NCI-H2029 (cell line): Measurements from ENCODE around the gene ZDHHC3.
A peak's percentile ranks its signal among the peaks of the same experiment; 100 is the strongest.

ENCODE experiments used
- DNase-seq: peaks from one replicate; lab custom pipeline; 2025; lab: John Stamatoyannopoulos, UW

The ZDHHC3 gene, protein sequence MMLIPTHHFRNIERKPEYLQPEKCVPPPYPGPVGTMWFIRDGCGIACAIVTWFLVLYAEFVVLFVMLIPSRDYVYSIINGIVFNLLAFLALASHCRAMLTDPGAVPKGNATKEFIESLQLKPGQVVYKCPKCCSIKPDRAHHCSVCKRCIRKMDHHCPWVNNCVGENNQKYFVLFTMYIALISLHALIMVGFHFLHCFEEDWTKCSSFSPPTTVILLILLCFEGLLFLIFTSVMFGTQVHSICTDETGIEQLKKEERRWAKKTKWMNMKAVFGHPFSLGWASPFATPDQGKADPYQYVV

DNA sequence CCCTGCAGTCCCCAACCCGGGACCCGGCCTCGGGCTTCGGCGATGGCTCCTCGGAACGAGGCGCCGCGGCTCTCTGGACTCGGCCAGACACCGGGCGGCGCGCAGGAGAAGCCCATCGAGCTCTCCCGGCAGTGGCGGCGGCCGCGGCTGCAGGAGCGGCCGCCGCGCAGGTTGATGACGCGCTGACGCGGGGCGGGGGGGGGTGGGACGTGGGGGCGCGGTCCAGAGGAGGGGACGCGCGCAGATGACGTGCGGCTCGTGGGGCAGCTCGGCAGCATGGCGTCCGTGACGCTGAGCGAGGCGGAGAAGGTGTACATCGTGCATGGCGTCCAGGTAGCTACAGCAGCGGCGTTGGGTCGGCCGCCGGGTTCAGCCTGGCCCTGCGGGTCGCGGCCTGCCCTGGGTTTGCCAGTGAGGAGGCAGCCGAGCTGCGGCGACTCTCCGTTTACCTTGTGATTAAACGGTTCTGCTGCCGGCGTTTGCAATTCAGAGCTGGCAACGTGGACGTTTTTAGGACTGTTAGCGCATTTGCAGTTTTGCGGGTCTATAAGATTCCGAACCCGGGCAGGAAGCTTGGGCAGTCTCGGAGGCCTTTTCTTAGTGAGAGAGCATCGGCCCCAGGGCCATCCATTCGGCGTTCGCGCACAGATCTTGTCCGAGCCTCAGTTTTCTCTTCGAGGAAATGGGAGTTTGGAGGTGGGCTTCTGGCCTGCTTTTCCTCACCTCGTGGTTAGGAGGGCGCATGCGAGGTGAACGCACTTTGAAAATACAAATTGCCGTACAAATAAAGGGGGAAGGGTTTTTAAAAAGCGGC lies at the start of gene ZDHHC3, which contains the start of gene EXOSC7:
TSS of gene ZDHHC3 (minus strand) at position 173 of the 814 bp plus-strand sequence. CDS start 16,738 bp downstream, outside the sequence.
TSS of gene EXOSC7 (plus strand) at position 243 of the 814 bp plus-strand sequence. CDS start at position 277, 34 bp downstream.
- peak; percentile 89 for DNase-seq

DNA sequence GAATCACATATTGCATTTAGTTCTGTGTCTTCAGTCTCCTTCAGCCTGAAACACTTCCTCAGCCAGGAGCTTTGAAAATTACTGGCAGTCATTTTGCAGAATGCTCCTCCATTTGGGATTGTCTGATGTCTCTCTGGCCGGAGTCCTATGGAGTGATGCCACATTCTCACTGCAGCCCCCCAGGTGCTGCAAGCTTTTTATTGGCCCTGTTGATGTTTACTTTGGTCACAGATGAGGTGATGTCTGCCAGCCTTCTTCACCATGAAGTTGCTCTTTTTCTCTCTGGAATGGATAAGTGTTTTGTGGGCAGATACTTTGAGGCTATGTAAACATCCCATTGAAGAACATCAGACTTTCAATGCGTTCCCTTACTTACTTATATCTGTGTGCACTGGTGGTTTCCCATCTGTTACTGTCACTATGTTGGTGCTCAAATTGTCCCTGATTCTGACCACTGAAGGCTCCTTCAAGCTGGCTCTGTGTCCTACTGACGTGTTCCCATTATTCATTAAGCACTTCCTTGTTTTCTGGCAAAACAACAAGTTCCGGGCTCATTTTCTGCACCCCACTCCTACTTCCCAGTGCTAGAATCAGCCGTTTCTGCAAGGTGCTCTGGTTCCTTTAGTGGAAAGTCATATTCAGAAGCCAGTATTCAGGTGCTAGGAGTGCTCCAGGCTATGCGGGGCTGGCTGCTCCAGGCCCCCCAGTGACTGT lies 48.7 kb upstream of the ZDHHC3 start:
- DNase-seq = no peak

DNA sequence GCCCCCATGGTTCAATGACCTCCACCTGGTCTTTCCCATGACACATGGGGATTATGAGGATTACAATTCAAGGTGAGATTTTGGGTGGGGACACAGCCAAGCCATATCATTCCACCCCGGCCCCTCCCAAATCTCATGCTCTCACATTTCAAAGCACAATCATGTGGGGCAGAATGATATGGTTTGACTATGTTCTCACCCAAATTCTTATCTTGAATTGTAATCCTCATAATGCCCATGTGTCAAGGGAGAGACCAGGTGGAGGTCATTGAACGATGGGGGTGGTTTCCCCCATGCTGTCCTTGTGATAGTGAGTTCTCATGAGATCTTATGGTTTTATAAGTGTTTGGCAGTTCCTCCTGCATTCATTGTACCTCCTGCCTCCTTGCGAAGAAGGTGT lies 47.7 kb upstream of the ZDHHC3 start:
- DNase-seq = no peak

DNA sequence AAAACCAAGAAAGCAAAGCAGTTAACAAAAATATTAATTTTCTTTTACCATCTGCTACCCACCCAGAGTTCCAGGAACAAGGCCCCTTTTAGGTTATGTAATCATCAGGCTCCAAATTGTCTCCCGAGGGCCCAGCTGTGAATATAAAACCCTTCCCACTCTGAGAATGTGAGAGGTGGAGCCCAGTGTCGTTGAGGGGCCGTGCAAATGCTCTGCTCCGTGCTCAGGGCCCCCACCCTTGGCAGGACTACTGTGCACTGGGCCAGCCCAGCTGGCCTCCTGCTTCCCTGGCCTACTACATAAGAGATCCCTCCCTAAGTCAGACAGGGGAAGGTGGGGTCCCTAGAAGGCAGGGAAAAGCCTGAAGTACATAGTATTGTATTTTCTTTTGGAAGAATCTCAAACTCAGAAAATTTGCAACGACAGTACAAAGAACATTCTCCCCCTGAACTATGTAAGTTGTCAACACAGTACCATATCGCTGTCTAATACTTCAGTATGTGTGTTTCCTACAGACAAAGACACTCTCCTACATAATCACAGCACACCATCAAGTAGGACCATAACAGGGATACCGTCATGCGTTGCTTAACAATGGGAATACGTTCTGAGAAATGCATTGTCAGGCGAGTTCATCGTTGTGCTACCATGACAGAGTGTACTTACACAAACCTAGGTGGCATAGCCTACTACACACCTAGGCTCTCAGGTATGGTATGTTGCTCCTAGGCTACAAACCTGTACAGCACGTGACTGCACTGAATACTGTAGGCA lies 45.7 kb upstream of the ZDHHC3 start:
- no peak for DNase-seq

DNA sequence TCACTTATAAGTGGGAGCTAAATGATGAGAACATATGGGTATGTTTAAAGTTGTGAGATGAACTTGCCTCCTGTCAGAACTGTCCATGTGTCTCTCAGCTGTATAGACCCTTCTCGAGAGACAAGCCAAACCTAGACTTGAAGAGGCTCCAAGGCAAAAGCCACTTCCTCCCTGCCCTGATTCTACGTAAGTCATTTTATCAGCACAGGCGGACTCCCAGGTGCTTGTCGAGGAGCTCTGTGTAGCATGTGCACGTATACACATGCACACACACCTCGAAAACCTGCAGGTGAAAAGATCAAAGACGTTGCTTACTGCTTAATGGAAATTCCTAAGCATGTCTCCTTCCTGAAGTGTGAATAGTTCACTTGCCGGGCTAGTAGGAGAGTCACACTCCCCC lies 44.6 kb upstream of the ZDHHC3 start:
- no peak for DNase-seq

DNA sequence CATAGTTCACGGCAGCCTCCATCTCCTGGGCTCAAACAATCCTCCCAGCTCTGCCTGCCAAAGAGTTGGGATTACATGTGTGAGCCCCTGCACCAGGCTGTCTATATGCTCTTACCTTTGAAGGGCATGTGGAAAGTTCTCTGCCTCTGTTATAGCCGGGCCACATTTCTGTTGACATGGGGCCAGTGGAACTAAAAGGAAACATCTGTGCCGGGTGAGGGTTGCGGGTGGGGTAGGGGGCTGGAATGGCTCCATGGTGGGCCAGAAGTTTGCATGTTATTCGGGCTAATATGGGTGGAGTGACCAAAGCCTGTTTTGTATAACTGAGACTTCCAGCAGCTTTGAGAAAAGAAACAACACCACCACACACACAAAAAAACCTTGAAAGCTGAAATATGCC lies 41.8 kb upstream of the ZDHHC3 start:
- no peak for DNase-seq

DNA sequence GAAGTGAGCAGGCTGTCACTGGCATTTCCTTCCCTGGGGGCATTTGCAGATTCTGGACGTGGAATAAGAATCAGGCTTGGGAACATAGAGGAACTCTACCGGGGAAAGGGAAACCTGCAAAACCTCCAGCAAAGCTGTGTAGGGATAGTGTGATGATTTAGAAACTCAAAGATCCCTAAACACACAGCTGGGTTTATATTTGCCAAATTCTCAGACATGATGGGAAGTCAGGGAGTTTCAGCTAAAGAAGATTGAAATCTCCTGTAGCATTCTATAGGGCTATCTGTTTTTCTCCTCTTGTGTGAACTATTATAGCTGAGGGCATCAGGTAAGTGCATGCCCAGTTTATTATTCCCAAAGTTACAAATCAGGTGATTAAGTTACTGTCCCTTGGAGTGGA lies 40.9 kb upstream of the ZDHHC3 start:
- no peak for DNase-seq

DNA sequence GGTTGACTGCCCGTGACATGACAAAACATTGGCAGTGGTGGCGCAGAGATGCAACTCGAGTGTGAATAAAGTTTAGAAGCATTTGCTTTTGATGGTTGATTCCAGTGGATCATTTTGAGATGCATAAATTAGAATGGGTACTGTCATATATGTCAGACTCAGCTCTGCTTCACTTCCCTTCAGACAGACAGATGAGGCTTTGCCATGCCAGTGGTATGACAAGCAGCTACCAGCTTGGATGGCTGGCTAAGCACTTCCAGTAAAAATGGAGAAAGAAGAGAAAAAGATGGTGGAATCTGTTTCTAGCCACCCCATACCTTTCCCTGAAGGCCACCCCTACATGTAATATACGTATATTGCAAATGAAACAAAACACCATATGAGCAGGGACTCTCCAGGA lies 36.6 kb upstream of the ZDHHC3 start:
- no peak for DNase-seq

DNA sequence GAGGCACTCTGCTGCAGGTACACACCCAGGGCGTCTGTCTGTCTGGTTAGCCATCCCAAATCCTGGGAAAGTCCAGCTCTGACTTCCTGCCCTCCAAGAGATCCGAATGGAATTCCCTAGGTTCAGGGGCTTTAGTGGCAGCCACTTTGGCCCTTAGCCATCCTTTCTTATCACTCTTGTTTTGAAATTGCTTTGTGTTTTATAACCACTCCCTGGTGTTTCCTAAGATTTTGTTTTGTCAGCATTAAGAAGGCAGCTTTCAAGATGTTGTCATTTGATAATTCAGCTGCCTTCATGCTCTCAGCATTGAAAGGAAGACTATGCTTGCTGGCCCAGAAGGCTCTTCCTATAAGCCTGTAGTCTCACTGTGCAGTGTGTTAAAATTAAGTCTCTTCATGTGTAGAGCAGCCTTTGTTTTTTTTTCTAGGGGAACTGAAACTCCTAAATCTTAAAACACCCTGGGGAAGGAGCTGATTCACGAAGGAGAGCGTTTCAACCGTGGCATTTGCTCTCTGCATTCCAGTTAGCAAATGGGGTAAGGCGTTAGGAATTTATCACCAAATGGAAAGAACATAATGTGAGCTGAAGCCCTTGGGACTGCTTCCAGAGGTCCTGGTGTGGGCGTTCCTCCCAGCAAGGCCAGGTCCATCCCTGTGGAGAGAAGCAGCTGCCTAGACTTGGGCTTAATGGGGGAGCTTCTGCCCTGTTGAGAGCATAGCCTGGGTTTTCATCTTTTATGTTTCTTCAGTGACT lies 36.0 kb upstream of the ZDHHC3 start:
- no peak for DNase-seq

DNA sequence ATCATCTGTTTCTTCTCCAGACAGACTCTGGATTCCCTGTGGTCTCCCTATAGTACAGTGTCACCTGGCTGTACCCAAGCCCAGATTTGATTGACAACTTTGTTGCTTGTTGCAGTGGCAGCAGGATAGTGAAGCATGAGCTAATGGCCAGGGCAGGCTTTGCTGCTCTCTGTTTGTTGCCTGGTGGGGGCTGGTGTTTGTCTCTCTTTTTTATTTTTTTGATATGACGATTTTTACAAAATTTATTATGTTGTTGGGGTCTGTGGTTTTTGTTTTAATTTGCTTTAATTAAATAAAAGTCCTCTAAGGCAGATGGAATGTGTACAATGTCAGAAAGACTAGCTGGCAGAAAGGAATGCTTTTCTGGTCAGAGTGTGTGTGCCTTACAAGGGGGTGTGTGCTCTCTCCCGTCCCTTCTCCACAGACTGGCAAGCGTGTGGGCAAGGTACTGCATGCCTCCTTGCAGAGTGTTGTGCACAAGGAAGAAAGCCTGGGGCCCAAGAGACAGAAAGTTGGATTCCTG lies 34.9 kb upstream of the ZDHHC3 start:
- DNase-seq = no peak

DNA sequence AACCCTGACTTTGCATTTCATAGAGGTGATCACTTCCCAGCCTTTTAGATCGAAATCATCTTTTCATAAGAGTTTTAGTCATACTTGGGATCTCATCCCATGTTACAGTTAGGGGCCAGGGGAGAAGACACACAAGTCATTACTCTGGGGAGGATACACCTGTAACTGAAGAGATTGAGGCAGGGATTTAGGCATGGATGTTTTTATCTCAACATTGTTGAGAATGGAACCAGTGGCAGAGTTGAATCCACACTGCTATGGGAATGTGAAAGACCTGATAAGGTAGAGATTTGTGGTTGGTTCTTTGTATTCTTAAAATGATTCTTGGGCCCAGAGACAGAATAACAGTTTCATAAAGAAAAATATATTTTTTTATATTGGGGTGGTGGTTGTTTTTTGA lies 33.9 kb upstream of the ZDHHC3 start:
- DNase-seq = no peak

DNA sequence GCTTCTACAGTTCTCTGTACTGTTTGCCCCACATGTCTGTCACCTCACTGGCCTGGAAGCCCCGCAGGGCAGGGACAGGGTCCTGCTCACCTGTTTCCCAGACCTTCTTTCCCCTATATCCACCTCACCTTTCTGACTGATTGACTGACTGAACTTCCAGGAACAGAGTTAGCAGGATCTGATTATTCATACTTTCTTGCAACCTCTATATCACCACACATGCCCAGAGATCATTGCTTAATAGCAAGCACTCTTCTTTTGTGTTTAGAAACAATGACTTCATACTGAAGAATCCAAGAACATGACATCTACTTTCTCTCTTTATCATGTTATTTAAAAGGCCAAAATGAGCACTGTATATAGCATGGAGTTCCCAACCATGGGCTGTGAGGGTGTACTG lies 32.1 kb upstream of the ZDHHC3 start:
- no peak for DNase-seq

DNA sequence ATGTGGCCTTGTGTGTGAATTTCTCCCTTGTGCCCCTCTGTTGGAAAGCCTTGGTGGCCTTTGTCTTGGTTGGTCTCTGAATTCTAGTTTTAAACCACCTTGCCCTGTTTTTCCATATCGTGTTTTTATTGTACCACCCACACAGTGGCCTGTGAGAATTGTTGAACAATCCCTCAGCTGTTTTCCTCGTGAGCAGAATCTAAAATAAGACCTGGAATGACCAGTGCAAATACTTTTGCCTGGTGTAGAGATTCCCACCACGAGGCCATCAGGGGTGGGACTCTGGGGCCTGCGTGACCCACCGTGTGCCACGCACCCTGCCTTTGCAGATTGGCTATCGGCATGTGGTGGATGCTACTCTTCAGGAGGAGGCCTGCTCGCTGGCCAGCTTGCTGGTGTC lies 31.1 kb upstream of the ZDHHC3 start:
- no peak for DNase-seq

DNA sequence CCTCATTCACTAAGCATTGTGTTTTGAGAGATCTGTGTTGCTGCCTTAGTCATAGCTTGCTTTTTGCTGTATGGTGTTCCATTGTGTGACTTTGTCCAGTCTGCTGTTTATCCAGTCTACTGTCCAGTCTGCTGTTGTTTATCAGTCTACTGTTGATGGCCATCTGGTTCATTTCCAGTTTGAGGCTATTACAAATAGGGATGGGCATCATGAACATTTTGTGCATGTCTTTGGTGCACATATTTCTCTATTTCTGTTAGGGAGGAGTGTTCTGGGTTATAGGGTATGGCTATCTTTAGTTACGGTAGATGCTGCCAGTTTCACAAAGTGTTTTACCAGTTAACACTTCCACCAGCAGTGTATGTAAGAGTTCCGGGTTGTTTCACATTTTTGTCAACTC lies 27.9 kb upstream of the ZDHHC3 start:
- no peak for DNase-seq

DNA sequence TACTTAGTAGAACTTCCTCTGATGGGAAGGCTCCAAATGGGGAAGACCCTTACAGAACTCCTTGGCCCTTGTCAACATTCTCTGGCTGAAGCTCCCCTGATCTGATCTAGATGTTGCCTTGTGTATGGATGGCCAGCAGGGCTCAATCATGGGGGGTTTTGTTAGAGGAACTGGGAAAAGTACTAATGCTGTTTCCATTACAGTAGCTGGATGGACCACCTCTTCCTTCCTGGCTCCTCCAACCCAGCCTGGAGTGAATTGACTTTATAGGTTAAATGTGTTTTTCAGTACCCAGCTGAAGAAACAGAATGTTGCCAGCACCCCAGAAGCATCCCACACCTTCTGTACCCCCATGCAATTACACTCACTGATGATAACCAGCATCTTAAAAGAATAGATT lies 27.4 kb upstream of the ZDHHC3 start:
- DNase-seq = no peak

DNA sequence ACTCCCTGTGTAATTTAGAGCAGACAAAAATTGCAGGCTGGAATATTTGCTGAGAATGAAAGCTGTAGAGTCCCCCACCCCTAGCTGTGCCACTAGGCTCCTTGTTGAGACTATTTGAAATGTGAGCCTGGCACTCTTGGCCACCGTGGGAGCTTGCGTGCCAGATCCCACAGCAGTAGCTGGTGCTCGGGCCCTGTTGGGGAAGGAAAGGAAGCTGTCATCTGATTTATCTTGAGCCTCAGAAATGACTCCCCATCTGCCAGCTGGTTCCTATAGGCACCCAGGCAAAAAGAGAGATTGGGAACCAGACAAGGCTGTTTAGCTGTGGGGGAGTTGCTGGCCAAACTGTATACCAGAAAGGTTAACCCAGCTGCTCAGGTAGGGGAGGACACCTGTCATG lies 26.7 kb upstream of the ZDHHC3 start:
- no peak for DNase-seq

DNA sequence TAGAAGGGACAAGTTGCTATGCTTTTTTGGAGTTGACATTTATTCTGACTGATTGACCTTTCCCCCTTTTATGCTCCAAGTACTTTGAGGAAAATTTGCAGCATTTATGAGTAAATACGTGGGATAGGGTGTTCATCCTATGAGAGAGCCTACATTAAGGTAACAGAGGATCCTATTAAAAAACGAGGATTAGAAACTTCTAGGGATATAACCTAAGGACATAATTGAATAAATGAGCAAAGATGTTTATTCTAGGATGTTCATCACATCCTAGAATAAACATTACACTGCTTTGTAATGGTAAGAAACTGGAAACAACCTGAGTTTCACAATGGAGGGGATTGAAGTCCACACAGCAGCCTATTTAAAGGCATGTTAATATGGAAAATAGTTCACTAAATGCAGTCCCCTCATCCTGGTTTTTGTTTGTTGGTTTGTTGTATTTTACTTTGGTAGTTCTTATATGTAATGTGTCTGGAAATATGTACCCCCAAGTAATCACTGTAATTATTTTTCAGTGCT lies 26.2 kb upstream of the ZDHHC3 start:
- no peak for DNase-seq

DNA sequence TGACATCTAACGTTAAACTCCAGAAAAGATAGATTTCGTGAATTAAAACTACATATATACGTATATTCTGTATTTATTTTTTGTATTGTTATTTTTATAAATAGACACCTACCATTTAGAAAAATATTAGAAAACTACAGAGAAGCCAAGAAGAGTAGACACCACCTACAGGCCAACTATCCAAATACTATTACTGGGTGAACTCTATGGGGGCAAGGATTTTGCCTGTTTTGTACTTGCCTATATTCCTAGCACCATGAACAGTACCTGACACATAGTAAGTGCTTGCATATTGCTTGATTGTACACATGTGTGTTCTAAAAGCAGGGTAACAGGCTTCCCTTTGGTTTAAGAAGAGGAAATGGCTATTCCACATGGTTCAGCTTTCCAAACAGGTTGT lies 25.8 kb upstream of the ZDHHC3 start:
- no peak for DNase-seq

DNA sequence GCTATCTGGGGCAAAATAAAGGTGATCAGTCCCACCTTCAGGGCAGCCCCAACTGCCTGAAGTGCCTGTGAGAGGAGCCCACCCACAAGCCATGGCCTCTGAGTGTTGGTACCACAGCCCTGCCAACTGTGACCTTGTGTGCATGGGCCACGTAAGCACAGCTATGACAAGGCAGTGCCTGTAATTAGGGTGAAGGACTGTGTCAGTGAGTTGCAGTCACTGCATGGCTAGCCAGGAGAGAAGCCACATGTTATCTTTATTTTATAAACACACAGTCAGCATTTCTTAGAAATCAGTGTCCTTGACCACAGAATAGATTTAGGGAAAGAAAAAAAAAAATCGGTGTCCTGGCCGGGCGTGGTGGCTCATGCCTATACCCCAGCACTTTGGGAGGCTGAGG lies 24.8 kb upstream of the ZDHHC3 start:
- DNase-seq = no peak

DNA sequence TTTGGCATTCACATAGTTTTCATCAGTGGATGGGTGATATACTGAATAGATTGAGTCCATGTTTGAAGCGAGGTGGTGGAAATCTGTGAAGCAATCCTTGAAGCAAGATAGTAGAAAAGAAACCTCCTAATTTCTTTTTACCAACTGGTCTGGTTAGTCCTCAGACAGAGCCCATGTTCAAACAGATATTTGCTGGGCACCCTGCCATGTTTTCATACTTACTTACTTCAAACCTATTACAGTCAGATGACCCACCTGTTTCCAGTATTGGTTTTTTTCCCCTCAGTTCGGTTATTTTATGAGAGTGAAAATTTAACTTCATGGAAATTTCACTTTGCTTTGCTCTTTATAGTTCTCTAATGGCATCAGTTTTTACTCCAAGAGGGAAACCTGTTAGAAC lies 23.8 kb upstream of the ZDHHC3 start:
- DNase-seq = no peak

DNA sequence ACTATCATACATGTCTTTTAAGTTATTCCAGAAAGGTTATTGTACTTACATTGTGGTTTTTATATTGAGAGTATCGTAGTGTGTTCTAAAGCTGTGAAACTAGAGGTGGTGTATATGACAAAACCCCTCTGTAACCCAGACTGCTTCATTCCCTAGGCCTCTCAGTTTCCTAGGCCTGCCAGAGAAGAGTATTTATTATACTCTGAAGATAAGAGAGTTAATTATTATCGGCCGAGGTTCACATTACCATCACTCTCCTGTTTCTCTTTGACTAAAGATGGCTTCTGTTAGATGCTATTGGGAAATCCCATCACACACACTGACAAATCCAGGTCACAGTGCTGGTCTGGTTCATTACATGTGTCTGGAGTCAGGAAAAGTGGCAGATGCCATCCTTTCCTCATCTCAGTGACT lies 20.6 kb upstream of the ZDHHC3 start:
- DNase-seq = no peak
